ENCODE results near the gene CHI3L1.

GRCh38 chr1:203197625-203198024 is 11.1 kb upstream of the CHI3L1 start:
- TF ChIP-seq, protein P1, sequence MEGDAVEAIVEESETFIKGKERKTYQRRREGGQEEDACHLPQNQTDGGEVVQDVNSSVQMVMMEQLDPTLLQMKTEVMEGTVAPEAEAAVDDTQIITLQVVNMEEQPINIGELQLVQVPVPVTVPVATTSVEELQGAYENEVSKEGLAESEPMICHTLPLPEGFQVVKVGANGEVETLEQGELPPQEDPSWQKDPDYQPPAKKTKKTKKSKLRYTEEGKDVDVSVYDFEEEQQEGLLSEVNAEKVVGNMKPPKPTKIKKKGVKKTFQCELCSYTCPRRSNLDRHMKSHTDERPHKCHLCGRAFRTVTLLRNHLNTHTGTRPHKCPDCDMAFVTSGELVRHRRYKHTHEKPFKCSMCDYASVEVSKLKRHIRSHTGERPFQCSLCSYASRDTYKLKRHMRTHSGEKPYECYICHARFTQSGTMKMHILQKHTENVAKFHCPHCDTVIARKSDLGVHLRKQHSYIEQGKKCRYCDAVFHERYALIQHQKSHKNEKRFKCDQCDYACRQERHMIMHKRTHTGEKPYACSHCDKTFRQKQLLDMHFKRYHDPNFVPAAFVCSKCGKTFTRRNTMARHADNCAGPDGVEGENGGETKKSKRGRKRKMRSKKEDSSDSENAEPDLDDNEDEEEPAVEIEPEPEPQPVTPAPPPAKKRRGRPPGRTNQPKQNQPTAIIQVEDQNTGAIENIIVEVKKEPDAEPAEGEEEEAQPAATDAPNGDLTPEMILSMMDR (IDR thresholded peaks at IDR 0.05): no peak
- no peak for TF ChIP-seq POLR2A (IDR thresholded peaks at IDR 0.05)
